GM21360 (cell line): ENCODE results near the gene MTUS2.

Experiments
- ATAC-seq: cut with Tn5 transposase; IDR thresholded peaks from one replicate; pipeline ENCODE4 v1.9.1; 2021; ENCODE audit warnings: mild to moderate bottlenecking, moderate library complexity; ENCODE audit not compliant: unreplicated experiment

MTUS2 gene

GRCh38 chr13:28820099-28821051 is at the start of gene MTUS2:
MTUS2 (plus strand) TSS chr13:28820339.
- ATAC-seq, result peak; percentile 38

DNA sequence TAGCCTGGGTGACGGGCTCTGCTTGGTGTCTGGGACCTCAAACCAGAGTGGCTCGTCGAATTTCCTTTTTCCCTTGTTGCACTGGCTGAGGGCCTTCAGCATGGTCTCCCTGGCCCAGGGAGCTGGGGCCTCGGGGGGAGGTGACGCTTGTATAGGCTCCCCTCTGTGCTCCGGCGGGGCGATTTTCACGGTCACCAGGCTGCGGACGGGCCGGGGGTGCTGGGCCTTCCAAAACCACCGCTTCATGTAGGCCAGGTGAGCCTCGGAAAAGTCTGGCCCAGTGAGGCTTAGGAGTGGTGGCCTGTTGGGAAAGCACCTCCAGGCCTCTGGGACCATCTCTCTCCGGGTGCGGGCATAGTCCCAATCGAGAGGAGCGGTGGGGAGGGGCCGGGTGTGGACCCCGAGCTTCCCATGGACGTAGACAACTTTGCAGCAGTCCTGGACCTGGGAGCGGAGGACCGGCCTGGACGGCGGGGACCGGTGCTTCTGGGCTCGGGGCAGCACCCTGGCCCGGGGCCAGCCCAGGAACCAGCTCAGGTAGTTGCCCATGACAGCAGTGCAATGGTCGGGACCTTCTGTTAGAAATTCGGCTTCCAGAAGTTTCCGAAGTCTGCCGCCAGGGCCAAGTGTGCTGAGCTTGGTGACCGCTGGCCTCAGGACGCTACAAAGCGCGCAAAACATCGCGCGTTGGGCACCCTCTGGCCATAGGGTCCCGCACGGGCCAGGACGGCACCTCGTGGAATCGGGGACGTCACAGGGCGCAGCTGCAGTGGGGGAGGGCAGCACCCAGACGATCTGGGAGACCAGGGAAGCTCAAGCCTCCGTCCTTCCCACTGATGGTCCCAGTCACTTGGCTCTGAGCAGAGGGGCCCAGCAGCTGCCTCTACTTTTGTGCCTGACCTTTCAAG is 41.6 kb upstream of the MTUS2 start:
- no peak for ATAC-seq

- ATAC-seq, result no peak
Measured at GRCh38 chr13:28792992-28793391, 27.1 kb upstream of the MTUS2 start.

- no peak for ATAC-seq
Measured at GRCh38 chr13:28794396-28794795, 25.7 kb upstream of the MTUS2 start.

- no peak for ATAC-seq
Measured at GRCh38 chr13:28796938-28797257, 23.2 kb upstream of the MTUS2 start.

- ATAC-seq, result no peak
Measured at GRCh38 chr13:28805193-28805819, 14.8 kb upstream of the MTUS2 start.

GRCh38 chr13:28817204-28817603 is 2.9 kb upstream of the MTUS2 start:
- no peak for ATAC-seq

- no peak for ATAC-seq
Measured at GRCh38 chr13:28819046-28819730, 951 bp upstream of the MTUS2 start.

- ATAC-seq, result peak; percentile 70
Measured at GRCh38 chr13:28819735-28820098, 422 bp upstream of the MTUS2 start.

GRCh38 chr13:28822151-28822550 is 2.0 kb downstream of the MTUS2 start:
- ATAC-seq, result no peak

- no peak for ATAC-seq
Measured at GRCh38 chr13:28822801-28823200, 2.7 kb downstream of the MTUS2 start.

DNA sequence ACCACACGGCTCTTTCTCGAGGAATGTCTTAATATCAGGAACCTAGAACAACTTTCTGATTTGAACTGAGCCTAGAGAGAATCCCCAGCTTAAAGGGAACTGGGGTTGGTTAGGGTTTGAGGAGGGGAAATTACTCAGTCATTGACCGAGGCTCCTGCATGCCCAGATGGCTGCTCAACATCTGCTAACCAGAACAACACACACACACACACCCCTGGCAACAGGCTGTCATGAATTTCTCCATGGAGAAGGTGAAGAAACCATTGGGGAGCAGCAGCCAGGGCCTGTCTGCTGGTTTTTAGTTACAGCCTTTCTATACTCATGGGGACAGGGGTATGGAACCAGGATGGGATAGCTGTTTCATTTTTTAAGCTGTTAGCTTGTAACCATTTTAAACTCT is 5.2 kb downstream of the MTUS2 start:
- no peak for ATAC-seq

- ATAC-seq, result no peak
Measured at GRCh38 chr13:28826368-28826767, 6.2 kb downstream of the MTUS2 start.

DNA sequence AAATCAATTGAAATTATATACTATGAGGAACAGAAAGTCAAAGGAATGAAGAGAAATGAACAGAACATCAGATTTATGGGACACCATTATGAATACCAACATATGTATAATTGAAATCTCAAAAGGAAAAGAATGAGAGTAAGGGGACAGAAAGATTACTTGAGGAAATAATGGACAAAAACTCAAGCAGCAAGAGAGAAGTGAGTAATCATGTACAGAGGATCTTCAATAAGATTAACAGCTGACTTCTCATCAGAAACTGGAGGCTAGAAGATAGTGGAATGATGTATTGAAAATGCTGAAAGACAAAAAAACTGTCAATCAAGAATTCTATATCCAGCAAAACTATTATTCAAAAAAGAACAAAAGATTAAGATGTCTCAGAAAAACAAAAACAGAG is 10.4 kb downstream of the MTUS2 start:
- ATAC-seq, result no peak

GRCh38 chr13:28831117-28831516 is 11.0 kb downstream of the MTUS2 start:
- no peak for ATAC-seq

GRCh38 chr13:28837111-28837510 is 17.0 kb downstream of the MTUS2 start:
- ATAC-seq, result no peak

- no peak for ATAC-seq
Measured at GRCh38 chr13:28843639-28844038, 23.5 kb downstream of the MTUS2 start.

- no peak for ATAC-seq
Measured at GRCh38 chr13:28849441-28849840, 29.3 kb downstream of the MTUS2 start.

DNA sequence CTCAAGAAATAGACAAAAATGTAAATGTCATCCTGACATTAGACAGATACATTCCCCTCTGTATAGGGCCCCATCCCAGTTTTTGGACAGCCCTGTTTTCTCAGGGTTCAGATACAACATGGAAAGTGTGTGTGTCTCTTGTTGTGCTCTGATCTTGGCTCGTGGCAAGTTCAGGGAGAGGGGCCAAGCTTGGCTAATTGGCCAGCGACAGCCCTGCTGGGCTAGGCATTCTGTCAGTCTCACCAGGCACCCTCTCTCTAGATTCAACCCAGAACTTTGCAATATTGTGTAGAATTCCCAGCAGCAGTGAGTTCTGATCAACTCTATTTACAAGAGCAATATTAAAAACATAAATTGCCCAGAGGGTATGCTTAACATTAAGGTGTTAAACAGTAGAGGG is 30.1 kb downstream of the MTUS2 start:
- no peak for ATAC-seq

DNA sequence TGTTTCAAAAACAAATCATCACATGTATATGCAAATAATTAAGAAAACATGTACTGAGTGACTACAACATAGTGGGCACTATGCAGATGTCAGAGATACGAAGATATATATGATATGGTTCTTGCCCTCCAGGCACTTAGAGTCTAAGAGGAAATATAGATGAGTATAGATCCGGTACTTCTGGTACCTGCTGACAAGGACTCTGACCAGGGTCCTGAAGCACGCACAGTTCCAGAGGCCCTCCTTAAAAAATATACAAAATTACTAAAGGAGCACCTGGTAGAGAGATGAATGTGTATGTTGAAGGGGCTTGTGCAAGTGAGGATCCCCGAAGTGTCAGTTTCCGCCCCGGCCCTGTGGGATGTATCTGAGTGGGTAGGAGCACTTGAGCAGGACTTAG is 31.3 kb downstream of the MTUS2 start:
- ATAC-seq, result no peak

DNA sequence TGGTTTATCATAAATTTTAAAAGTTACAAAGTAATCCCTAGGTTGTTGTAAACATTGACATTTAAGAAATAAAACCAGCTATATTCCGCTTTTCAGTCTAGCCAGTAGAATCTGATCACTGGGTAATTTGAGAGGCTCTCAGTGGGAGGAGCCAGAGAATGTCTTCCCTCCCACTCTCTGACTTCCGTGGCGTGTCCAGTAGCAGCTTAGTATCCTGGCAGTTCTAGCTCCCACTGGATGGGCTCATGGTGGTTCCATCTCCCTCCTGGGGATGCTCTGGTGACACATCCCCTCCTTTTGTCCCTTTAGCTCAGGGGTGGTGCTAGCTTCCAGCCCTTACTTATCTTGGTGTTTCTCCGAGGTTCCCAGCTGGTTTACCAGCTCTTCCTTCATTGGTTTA is 34.5 kb downstream of the MTUS2 start:
- ATAC-seq, result no peak
